Liver (tissue), 9 donors: ENCODE results near the gene FAM229B. TPM values are rescaled to one million over a fixed set of nuclear protein-coding genes. Genes with fewer than 3 reads are reported as not detected.

Experiments
- DNase-seq: peaks from one replicate; pipeline ENCODE4 v3.0.0-alpha.2; 2017; ENCODE audit warnings: low spot score
- H3K27ac ChIP-seq, 2 donors: one replicate each; pipeline ENCODE4 v1.7.0; 2013; ENCODE audit warnings: inconsistent platforms in 2 of 2, low read length in 2 of 2, control low read depth in 1 of 2, low read depth in 1 of 2, mild to moderate bottlenecking in 1 of 2
- H3K27me3 ChIP-seq, 4 donors: one replicate each; pipeline versions ENCODE4 v1.6.1 to v1.7.0; 2013; ENCODE audit warnings: low read length in 3 of 4, inconsistent platforms in 1 of 4, mild to moderate bottlenecking in 1 of 4, moderate library complexity in 1 of 4; ENCODE audit not compliant: control insufficient read depth in 4 of 4, insufficient read depth in 4 of 4
- H3K36me3 ChIP-seq, 4 donors: one replicate each; pipeline versions ENCODE4 v1.6.1 to v1.7.0; 2013; ENCODE audit warnings: low read length in 3 of 4, mild to moderate bottlenecking in 3 of 4, low read depth in 1 of 4, moderate library complexity in 1 of 4; ENCODE audit not compliant: control insufficient read depth in 4 of 4, insufficient read depth in 3 of 4
- H3K4me1 ChIP-seq, 4 donors: one replicate each; pipeline versions ENCODE4 v1.6.1 to v1.7.0; 2013; ENCODE audit warnings: low read length in 3 of 4, mild to moderate bottlenecking in 3 of 4, moderate library complexity in 1 of 4; ENCODE audit not compliant: control insufficient read depth in 4 of 4, insufficient read depth in 4 of 4
- H3K4me3 ChIP-seq, 3 donors: one replicate each; pipeline versions ENCODE4 v1.6.1 to v1.7.0; 2013; ENCODE audit warnings: low read length in 3 of 3, control low read depth in 1 of 3, low read depth in 1 of 3, mild to moderate bottlenecking in 1 of 3
- H3K9ac ChIP-seq, 2 donors: one replicate each; pipeline ENCODE4 v1.7.0; 2013; ENCODE audit warnings: low read length in 2 of 2, mild to moderate bottlenecking in 2 of 2, moderate library complexity in 2 of 2, control low read depth in 1 of 2, low read depth in 1 of 2
- H3K9me3 ChIP-seq, 4 donors: one replicate each; pipeline versions ENCODE4 v1.6.1 to v1.7.0; 2013; ENCODE audit warnings: low read length in 3 of 4; ENCODE audit not compliant: control insufficient read depth in 4 of 4
- EGR1 ChIP-seq, 2 donors: IDR thresholded peaks; 2 replicates each; pipeline ENCODE4 v1.6.1; 2016 to 2018; ENCODE audit warnings: antibody characterized with exemption in 2 of 2, low read depth in 2 of 2
- FOXA1 ChIP-seq: IDR thresholded peaks from 2 replicates; pipeline ENCODE4 v1.6.1; 2016; ENCODE audit warnings: antibody characterized with exemption
- FOXA2 ChIP-seq: IDR thresholded peaks from 2 replicates; pipeline ENCODE4 v1.6.1; 2016; ENCODE audit warnings: antibody characterized with exemption
- GABPA ChIP-seq, 2 donors: IDR thresholded peaks in 1 of 2; conservative IDR thresholded peaks in 1 of 2; 2 replicates each; pipeline ENCODE4 v1.6.1; 2016; ENCODE audit warnings: antibody characterized with exemption in 2 of 2, mild to moderate bottlenecking in 1 of 2, moderate library complexity in 1 of 2
- HNF4A ChIP-seq, 2 donors: conservative IDR thresholded peaks; 2 replicates each; pipeline ENCODE4 v1.6.1; 2016; ENCODE audit warnings: antibody characterized with exemption in 2 of 2, mild to moderate bottlenecking in 2 of 2
- HNF4G ChIP-seq: IDR thresholded peaks from 2 replicates; pipeline ENCODE4 v1.6.1; 2016; ENCODE audit warnings: antibody characterized with exemption
- JUND ChIP-seq, 2 donors: IDR thresholded peaks; 2 replicates each; pipeline ENCODE4 v1.6.1; 2016; ENCODE audit warnings: antibody characterized with exemption in 2 of 2
- NR2F2 ChIP-seq: IDR thresholded peaks from 2 replicates; pipeline ENCODE4 v1.6.1; 2016; ENCODE audit warnings: antibody characterized with exemption
- RAD21 ChIP-seq, 2 donors: IDR thresholded peaks; 2 replicates each; pipeline ENCODE4 v1.6.1; 2016; ENCODE audit warnings: antibody characterized with exemption in 2 of 2, mild to moderate bottlenecking in 2 of 2
- RXRA ChIP-seq, 2 donors: IDR thresholded peaks; 2 replicates each; pipeline ENCODE4 v1.6.1; 2017 to 2018; ENCODE audit warnings: antibody characterized with exemption in 2 of 2, mild to moderate bottlenecking in 1 of 2
- SP1 ChIP-seq: IDR thresholded peaks from 2 replicates; pipeline ENCODE4 v1.6.1; 2018; ENCODE audit warnings: antibody characterized with exemption, mild to moderate bottlenecking
- TAF1 ChIP-seq: conservative IDR thresholded peaks from 2 replicates; pipeline ENCODE4 v1.6.1; 2016; ENCODE audit warnings: antibody characterized with exemption, mild to moderate bottlenecking
- YY1 ChIP-seq: IDR thresholded peaks from 2 replicates; pipeline ENCODE4 v1.6.1; 2016; ENCODE audit warnings: antibody characterized with exemption, mild to moderate bottlenecking
- WGBS: extraction: QIAGEN DNeasy Blood & Tissue Kit; methylation state at CpG from one replicate; pipeline ENCODE4 v1.1.7; 2013; 5-methylcytosine and 5-hydroxymethylcytosine counted together
- polyA plus RNA-seq, 2 donors: library from polyadenylated mRNA; stranded (reverse) in 1 of 2; unstranded in 1 of 2; fragments of 200-250 nt in 1 of 2; fragments of >200 nt in 1 of 2; fragmentation: Nextera tagmentation in 1 of 2; extraction: Ambion mirVana in 1 of 2; gene quantifications; one replicate each; pipeline versions ENCODE4 v1.2.1 to v1.2.3, GENCODE V29; 2013 to 2015
- total RNA-seq, 2 donors: library from RNA; depleted of rRNA; stranded (reverse); fragments of >200 nt; gene quantifications; one replicate each; pipeline ENCODE4 v1.2.3, GENCODE V29; 2014
- TF ChIP-seq, protein P1 (sequence below): IDR thresholded peaks from 2 replicates; pipeline ENCODE4 v1.6.1; 2016; ENCODE audit warnings: antibody characterized with exemption
- TF ChIP-seq, protein P2 (sequence below): IDR thresholded peaks from 2 replicates; pipeline ENCODE4 v1.6.1; 2016; ENCODE audit warnings: antibody characterized with exemption, mild to moderate bottlenecking
- TF ChIP-seq, protein P3 (sequence below): IDR thresholded peaks from 2 replicates; pipeline ENCODE4 v1.6.1; 2016; ENCODE audit warnings: antibody characterized with exemption
- TF ChIP-seq, protein P4 (sequence below): IDR thresholded peaks from 2 replicates; pipeline ENCODE4 v1.6.1; 2016; ENCODE audit warnings: antibody characterized with exemption
- TF ChIP-seq, protein P5 (sequence below): fragments of 150-350 bp; IDR thresholded peaks from 2 replicates; pipeline ENCODE4 v1.5.1; 2017; ENCODE audit warnings: improper control_type of control experiment, low read depth, low read length; ENCODE audit not compliant: missing input control
- donor health status: healthy.
- donor health status: healthy.
- donor health status: healthy.
- donor health status: healthy.
- donor health status: healthy.

Gene FAM229B
- total and polyA plus RNA-seq, 4 donors, result 1.8 to 13.8 (median 7.1) TPM

DNA sequence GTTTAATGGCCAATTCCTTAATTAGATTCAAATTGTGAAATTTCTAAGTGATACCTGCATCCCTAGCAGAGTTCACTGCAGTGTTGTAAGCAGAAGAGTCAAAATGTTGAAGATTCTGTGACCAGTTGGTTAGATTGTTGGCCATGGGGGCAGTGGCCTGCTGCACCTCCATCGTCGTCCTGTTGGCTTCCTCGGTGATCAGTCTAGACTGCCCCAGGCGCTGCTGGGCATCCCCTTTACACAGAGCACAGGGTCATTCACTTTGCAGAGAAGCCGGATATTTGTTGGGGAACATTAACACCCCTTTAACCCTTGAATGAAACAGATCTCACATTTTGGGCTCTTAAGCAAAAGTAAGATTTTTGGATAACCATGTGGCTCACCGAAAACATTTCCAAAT is 60.7 kb downstream of the FAM229B start:
- Histone ChIP-seq H3K36me3 (no peaks in the 10 kb centered on the region), H3K27ac (no peak overlapping the region), H3K9me3 (no peaks in the 10 kb centered on the region), H3K4me1 (no peaks in the 10 kb centered on the region), H3K27me3 (no peaks in the 10 kb centered on the region), H3K9ac (no peak overlapping the region), H3K4me3 (no peak overlapping the region)
- TF ChIP-seq, protein P1, sequence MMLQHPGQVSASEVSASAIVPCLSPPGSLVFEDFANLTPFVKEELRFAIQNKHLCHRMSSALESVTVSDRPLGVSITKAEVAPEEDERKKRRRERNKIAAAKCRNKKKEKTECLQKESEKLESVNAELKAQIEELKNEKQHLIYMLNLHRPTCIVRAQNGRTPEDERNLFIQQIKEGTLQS, result no peak
- TF ChIP-seq, protein P2, sequence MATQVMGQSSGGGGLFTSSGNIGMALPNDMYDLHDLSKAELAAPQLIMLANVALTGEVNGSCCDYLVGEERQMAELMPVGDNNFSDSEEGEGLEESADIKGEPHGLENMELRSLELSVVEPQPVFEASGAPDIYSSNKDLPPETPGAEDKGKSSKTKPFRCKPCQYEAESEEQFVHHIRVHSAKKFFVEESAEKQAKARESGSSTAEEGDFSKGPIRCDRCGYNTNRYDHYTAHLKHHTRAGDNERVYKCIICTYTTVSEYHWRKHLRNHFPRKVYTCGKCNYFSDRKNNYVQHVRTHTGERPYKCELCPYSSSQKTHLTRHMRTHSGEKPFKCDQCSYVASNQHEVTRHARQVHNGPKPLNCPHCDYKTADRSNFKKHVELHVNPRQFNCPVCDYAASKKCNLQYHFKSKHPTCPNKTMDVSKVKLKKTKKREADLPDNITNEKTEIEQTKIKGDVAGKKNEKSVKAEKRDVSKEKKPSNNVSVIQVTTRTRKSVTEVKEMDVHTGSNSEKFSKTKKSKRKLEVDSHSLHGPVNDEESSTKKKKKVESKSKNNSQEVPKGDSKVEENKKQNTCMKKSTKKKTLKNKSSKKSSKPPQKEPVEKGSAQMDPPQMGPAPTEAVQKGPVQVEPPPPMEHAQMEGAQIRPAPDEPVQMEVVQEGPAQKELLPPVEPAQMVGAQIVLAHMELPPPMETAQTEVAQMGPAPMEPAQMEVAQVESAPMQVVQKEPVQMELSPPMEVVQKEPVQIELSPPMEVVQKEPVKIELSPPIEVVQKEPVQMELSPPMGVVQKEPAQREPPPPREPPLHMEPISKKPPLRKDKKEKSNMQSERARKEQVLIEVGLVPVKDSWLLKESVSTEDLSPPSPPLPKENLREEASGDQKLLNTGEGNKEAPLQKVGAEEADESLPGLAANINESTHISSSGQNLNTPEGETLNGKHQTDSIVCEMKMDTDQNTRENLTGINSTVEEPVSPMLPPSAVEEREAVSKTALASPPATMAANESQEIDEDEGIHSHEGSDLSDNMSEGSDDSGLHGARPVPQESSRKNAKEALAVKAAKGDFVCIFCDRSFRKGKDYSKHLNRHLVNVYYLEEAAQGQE, result no peak
- TF ChIP-seq YY1 (no peak), SP1 (no peak), FOXA2 (no peak), RXRA (IDR thresholded peaks at IDR 0.05) (no peak), FOXA1 (no peak), EGR1 (IDR thresholded peaks at IDR 0.05; ENCODE audit: low read depth in 2 of 2) (no peak), TAF1 (no peak), RAD21 (IDR thresholded peaks at IDR 0.05) (no peak), JUND (IDR thresholded peaks at IDR 0.05) (no peak), HNF4G (no peak), GABPA (IDR thresholded peaks at IDR 0.05 in 1 of 2, conservative IDR thresholded peaks at IDR 0.05 in 1 of 2) (no peak), NR2F2 (no peak), HNF4A (conservative IDR thresholded peaks at IDR 0.05) (no peak)
- TF ChIP-seq, protein P3, sequence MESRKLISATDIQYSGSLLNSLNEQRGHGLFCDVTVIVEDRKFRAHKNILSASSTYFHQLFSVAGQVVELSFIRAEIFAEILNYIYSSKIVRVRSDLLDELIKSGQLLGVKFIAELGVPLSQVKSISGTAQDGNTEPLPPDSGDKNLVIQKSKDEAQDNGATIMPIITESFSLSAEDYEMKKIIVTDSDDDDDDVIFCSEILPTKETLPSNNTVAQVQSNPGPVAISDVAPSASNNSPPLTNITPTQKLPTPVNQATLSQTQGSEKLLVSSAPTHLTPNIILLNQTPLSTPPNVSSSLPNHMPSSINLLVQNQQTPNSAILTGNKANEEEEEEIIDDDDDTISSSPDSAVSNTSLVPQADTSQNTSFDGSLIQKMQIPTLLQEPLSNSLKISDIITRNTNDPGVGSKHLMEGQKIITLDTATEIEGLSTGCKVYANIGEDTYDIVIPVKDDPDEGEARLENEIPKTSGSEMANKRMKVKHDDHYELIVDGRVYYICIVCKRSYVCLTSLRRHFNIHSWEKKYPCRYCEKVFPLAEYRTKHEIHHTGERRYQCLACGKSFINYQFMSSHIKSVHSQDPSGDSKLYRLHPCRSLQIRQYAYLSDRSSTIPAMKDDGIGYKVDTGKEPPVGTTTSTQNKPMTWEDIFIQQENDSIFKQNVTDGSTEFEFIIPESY, result no peak
- TF ChIP-seq, protein P4, sequence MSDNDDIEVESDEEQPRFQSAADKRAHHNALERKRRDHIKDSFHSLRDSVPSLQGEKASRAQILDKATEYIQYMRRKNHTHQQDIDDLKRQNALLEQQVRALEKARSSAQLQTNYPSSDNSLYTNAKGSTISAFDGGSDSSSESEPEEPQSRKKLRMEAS, result no peak
- TF ChIP-seq, protein P5, sequence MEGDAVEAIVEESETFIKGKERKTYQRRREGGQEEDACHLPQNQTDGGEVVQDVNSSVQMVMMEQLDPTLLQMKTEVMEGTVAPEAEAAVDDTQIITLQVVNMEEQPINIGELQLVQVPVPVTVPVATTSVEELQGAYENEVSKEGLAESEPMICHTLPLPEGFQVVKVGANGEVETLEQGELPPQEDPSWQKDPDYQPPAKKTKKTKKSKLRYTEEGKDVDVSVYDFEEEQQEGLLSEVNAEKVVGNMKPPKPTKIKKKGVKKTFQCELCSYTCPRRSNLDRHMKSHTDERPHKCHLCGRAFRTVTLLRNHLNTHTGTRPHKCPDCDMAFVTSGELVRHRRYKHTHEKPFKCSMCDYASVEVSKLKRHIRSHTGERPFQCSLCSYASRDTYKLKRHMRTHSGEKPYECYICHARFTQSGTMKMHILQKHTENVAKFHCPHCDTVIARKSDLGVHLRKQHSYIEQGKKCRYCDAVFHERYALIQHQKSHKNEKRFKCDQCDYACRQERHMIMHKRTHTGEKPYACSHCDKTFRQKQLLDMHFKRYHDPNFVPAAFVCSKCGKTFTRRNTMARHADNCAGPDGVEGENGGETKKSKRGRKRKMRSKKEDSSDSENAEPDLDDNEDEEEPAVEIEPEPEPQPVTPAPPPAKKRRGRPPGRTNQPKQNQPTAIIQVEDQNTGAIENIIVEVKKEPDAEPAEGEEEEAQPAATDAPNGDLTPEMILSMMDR, result no peak
- WGBS, result 96% methylated on average over 6 of the region's 6 CpGs
- no peak for DNase-seq
